ENCODE results near the gene CCDC197. TPM values are rescaled to one million over a fixed set of nuclear protein-coding genes. Genes with fewer than 3 reads are reported as not detected.

CCDC197 gene
- total RNA-seq, 3 donors from 2014 or later, result not detected

DNA sequence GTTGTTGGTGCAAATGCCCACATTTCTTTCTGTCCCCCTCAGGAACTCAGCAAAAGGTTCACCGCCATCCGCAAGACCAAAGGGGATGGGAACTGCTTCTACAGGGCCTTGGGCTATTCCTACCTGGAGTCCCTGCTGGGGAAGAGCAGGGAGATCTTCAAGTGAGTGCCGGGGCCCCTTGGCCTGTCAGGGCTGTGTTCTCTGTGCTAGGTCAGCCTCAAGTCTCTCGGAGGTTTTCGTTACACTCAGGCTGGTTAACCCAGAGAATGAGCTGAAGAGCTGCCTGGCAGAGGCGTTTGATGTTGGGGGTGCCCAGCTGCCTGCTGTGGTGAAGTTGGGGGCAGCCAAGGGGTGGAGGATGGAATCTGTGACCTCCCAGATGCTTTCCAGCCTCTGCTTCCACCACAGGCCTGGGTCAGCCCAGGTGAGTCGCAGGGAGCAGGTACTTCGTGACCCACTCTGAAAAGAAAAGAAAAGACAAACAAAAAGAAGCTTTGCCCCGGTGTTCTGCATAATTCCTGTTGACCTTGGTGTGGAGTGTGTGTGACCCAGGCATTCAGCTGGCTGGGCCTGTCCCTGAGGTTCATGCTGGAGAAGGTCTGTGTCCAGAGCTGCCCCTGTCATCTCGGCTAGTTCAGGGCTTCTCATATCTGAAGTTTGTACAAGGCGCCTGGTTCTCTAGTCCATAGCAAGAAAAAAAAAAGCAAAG lies 42.0 kb downstream of the CCDC197 start:
- intact Hi-C loops (cut with DNase I; ENCODE audit: low total_unique reads), result loop anchor here (10.0 kb wide), 1 partner anchor 86 kb away; the partner anchor contains the start of gene IFI27L2
- no peaks in the 10 kb centered on the region for H3K36me3 ChIP-seq
- no peak for TF ChIP-seq POLR2A (IDR thresholded peaks at IDR 0.05)
- no peak for TF ChIP-seq POLR2AphosphoS5 (IDR thresholded peaks at IDR 0.05)
- no peak for TF ChIP-seq CTCF (IDR thresholded peaks at IDR 0.05)

GRCh38 chr14:94040247-94040646 lies 43.1 kb downstream of the CCDC197 start:
- no peaks in the 10 kb centered on the region for H3K36me3 ChIP-seq
- H3K27me3 ChIP-seq, result no peaks in the 10 kb centered on the region
- TF ChIP-seq POLR2A (IDR thresholded peaks at IDR 0.05), result no peak
- TF ChIP-seq POLR2AphosphoS5 (IDR thresholded peaks at IDR 0.05), result no peak
- no peak for TF ChIP-seq CTCF (IDR thresholded peaks at IDR 0.05)
- no peak for DNase-seq (ENCODE audit: low spot score in 2 of 2)
- H3K4me1 ChIP-seq, result no peaks in the 10 kb centered on the region
- H3K27ac ChIP-seq, result no peak overlapping the region
- no peak overlapping the region for H3K4me3 ChIP-seq
- no peaks in the 10 kb centered on the region for H3K9me3 ChIP-seq
- intact Hi-C loops (cut with DNase I; ENCODE audit: low total_unique reads), result no loop called here

More for the DNA sequence above, 42.0 kb downstream of the CCDC197 start:
- no peaks in the 10 kb centered on the region for H3K9me3 ChIP-seq
- no peak for DNase-seq (ENCODE audit: low spot score in 2 of 2)
- H3K27me3 ChIP-seq, result no peaks in the 10 kb centered on the region
- no peaks in the 10 kb centered on the region for H3K4me1 ChIP-seq
- H3K27ac ChIP-seq, result no peak overlapping the region
- no peak overlapping the region for H3K4me3 ChIP-seq

DNA sequence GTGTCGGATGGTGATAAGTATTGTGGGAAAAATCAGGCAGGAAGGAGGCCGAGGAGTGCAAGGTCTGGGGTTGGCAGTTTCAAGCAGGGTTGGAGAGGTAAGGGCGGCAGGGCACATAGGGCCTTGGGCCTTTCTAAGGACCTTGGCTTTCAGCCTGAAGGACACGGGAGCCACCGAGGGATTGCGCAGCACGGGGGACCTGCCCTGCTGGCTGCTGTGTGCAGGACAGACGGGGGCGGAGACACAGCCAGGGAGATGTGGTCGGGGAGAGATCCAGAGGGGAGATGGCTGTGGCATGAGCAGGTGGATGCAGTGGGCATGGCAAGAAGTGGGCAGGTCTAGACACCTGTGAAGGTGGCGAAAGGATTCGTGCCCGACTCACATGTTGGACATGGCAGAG lies 43.7 kb downstream of the CCDC197 start:
- no peaks in the 10 kb centered on the region for H3K9me3 ChIP-seq
- no peaks in the 10 kb centered on the region for H3K4me1 ChIP-seq
- intact Hi-C loops (cut with DNase I; ENCODE audit: low total_unique reads), result no loop called here
- H3K4me3 ChIP-seq, result no peak overlapping the region
- no peak overlapping the region for H3K27ac ChIP-seq
- H3K27me3 ChIP-seq, result no peaks in the 10 kb centered on the region
- H3K36me3 ChIP-seq, result no peaks in the 10 kb centered on the region
- DNase-seq (ENCODE audit: low spot score in 2 of 2), result no peak
- no peak for TF ChIP-seq POLR2A (IDR thresholded peaks at IDR 0.05)
- no peak for TF ChIP-seq CTCF (IDR thresholded peaks at IDR 0.05)
- TF ChIP-seq POLR2AphosphoS5 (IDR thresholded peaks at IDR 0.05), result no peak

DNA sequence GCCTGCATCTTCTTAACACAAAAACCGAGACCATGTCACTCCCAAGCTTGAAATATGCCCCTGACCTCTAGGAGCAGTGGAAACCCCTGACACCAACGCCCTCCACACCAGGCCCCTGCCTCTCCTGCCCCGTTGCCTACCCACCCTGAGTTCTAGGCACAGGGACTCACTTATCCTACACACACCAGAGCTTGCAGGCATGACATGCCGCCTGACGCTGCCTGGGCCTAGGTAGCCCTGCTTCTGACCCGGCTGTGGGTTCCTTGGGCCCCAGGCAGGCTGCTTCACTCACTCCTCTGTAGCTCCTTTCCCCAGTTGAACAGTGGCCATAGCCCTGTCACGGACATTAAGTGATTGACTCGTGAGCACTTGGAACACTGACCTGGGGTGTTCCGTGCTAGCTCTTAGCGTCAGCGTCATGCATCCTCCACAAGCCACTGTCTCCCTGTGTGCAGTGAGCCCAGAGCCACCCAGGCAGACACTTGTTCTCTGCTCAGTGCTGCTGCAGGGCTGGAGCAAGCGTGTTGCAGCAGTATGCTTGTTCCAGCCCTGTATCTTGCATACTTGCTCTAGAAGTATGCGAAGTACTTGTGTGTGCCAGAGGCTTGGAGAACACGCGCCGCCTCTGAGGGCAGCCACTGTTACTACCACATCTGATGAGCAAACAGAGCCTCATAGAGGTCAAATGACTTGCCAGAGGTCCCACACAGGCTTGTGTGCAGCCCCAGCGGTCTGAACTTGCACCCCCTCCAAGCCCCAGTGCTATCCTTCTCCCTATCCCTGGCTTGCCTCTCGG lies 44.6 kb downstream of the CCDC197 start:
- Histone ChIP-seq H3K36me3 (no peaks in the 10 kb centered on the region), H3K9me3 (no peaks in the 10 kb centered on the region), H3K4me3 (no peak overlapping the region), H3K4me1 (no peaks in the 10 kb centered on the region), H3K27me3 (no peaks in the 10 kb centered on the region), H3K27ac (no peak overlapping the region)
- DNase-seq (ENCODE audit: low spot score in 2 of 2), result no peak
- intact Hi-C loops (cut with DNase I; ENCODE audit: low total_unique reads), result no loop called here
- TF ChIP-seq POLR2A (IDR thresholded peaks at IDR 0.05) (no peak), CTCF (IDR thresholded peaks at IDR 0.05) (no peak), POLR2AphosphoS5 (IDR thresholded peaks at IDR 0.05) (no peak)

All from breast epithelium (tissue), 4 donors.